ENCODE data around the gene ODAD3. TPM values are rescaled to one million over a fixed set of nuclear protein-coding genes. Genes with fewer than 3 reads are reported as not detected.
"Not testable (repeated sequence)": the region's sequence is repeated elsewhere in the genome, so short reads cannot be mapped to it uniquely, and the experiment has no call there.

ODAD3 gene
- total and polyA plus RNA-seq, 5 donors: 1.0 to 1.2 (median 1.0) TPM

DNA sequence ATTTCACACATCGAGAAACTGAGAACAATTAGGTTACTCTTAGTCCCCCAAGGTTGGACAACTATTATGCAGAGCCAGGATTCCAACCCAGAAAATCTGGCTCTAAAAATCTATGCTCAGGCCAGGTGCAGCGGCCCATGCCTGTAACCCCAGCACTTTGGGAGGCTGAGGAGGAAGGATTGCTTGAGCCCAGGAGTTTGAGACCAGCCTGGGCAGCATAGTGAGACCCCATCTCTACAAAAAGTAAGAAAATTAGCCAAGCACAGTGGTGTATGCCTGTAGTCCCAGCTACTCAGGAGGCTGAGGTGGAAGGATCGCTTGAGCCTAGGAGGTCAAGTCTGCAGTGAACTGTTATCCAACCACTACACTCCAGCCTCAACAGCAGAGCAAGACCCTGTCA is 1.4 kb downstream of the ODAD3 start:
- H3K4me3 ChIP-seq (ENCODE audit: low read length); ATAC-seq; H3K4me1 ChIP-seq (ENCODE audit: control insufficient read depth, insufficient read depth, low read length); DNase-seq; H3K27me3 ChIP-seq (ENCODE audit: control insufficient read depth, insufficient read depth); H3K9me3 ChIP-seq (ENCODE audit: control insufficient read depth, low read length); H3K27ac ChIP-seq (ENCODE audit: low read length): not testable (repeated sequence)
- intact Hi-C loops (cut with DNase I): loop anchor here in 1 of 4 donors (10.0 kb wide), 1 partner anchor 49 kb away; the partner anchor contains the start of gene EPOR
- 98% methylated on average over 3 of the region's 3 CpGs for WGBS

DNA sequence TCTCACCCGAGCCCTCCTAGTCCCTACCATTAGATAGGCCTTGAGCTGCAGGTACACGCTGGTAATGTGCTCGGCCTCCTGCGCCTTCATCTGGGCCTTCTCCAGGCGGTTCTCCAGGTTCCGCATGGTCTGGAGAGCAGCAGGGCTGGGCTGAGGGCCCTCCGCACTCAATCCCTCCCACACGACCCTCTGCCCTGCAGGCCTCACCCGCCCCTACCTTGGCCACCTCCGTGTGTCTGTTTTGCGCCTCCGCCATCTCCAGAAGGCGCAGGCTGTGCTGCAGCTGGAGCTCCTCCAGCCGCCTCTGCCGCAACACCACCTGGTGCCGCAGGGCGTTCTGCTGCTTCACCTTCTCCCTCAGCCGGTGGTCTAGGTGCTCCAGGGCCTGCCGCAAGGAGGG is 8.3 kb downstream of the ODAD3 start:
- Histone ChIP-seq H3K4me1 (ENCODE audit: control insufficient read depth, insufficient read depth, low read length) (no peaks in the 10 kb centered on the region), H3K4me3 (ENCODE audit: low read length) (no peak overlapping the region), H3K9me3 (ENCODE audit: control insufficient read depth, low read length) (no peaks in the 10 kb centered on the region), H3K27ac (ENCODE audit: low read length) (no peak overlapping the region), H3K27me3 (ENCODE audit: control insufficient read depth, insufficient read depth) (no peaks in the 10 kb centered on the region)
- 90% methylated on average over 19 of the region's 19 CpGs for WGBS
- intact Hi-C loops (cut with DNase I): no loop called here
- peak in 1 of 3 donors; percentile 57 for DNase-seq
- no peak for ATAC-seq

DNA sequence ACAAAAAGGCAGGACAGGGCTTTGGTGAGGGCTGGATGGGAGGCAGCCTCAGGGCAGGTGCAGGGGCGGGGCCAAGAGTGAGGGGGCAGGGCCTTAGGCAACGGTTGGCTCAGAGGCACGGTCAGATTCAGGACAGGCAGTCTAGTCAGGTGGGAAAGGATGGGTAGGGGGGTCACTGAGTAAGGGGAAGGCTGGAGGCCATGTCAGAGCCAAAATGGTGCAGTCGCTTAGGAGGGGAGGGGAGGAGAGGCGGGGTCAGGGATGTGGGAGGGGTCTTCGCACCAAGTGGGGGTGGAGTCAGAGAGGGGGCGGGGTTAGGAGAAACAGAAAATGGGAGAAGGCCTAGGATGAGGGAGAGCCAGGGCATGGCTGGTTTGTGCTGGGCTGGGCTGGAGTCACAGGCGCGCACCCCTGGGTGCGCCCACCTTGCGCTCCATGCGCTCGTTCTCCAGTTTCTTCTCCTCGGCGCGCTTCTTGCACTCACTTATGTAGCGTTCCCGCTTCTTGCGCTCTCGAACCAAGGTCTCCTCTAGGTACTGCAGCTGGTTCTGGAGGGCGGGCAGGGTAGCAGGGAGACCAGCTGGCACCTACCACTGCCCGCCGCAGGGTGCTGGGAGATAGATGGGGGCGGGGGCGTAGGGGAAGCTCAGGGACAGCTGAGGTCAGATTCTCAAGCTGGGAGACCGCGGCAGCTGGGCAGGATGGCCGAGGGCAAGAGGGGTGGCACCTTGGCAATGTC is 9.0 kb downstream of the ODAD3 start:
- ATAC-seq: no peak
- Histone ChIP-seq H3K27ac (ENCODE audit: low read length) (no peak overlapping the region), H3K27me3 (ENCODE audit: control insufficient read depth, insufficient read depth) (no peaks in the 10 kb centered on the region), H3K4me1 (ENCODE audit: control insufficient read depth, insufficient read depth, low read length) (no peaks in the 10 kb centered on the region), H3K4me3 (ENCODE audit: low read length) (no peak overlapping the region), H3K9me3 (ENCODE audit: control insufficient read depth, low read length) (no peaks in the 10 kb centered on the region)
- intact Hi-C loops (cut with DNase I): no loop called here
- DNase-seq: peak in 2 of 3 donors; percentile 49 to 58
- WGBS: 91% methylated on average over 28 of the region's 28 CpGs

- intact Hi-C loops (cut with DNase I): no loop called here
- WGBS: 18% methylated on average over 22 of the region's 22 CpGs
- H3K27me3 ChIP-seq (ENCODE audit: control insufficient read depth, insufficient read depth): no peaks in the 10 kb centered on the region
Measured at GRCh38 chr19:11423791-11424181, 11.1 kb downstream of the ODAD3 start.

GRCh38 chr19:11423164-11423790 is 11.6 kb downstream of the ODAD3 start:
- no peak overlapping the region for H3K4me3 ChIP-seq (ENCODE audit: low read length)
- WGBS: 39% methylated on average over 27 of the region's 27 CpGs
- H3K27me3 ChIP-seq (ENCODE audit: control insufficient read depth, insufficient read depth): no peaks in the 10 kb centered on the region
- no peaks in the 10 kb centered on the region for H3K4me1 ChIP-seq (ENCODE audit: control insufficient read depth, insufficient read depth, low read length)
- no peak for ATAC-seq
- no peak overlapping the region for H3K27ac ChIP-seq (ENCODE audit: low read length)
- DNase-seq: peak in 2 of 3 donors; percentile 39 to 53
- H3K9me3 ChIP-seq (ENCODE audit: control insufficient read depth, low read length): no peaks in the 10 kb centered on the region
- intact Hi-C loops (cut with DNase I): no loop called here

More at GRCh38 chr19:11423791-11424181, 11.1 kb downstream of the ODAD3 start:
- H3K27ac ChIP-seq (ENCODE audit: low read length): no peak overlapping the region
- H3K9me3 ChIP-seq (ENCODE audit: control insufficient read depth, low read length): no peaks in the 10 kb centered on the region
- no peak for ATAC-seq
- no peak overlapping the region for H3K4me3 ChIP-seq (ENCODE audit: low read length)
- peak in 2 of 3 donors; percentile 45 to 53 for DNase-seq
- no peaks in the 10 kb centered on the region for H3K4me1 ChIP-seq (ENCODE audit: control insufficient read depth, insufficient read depth, low read length)

GRCh38 chr19:11422163-11423065 is 12.5 kb downstream of the ODAD3 start:
- ATAC-seq (peak; percentile 68 to 85), DNase-seq (peak; percentile 87 to 94 (median 94))
- intact Hi-C loops (cut with DNase I): no loop called here
- H3K9me3 ChIP-seq (ENCODE audit: control insufficient read depth, low read length): no peaks in the 10 kb centered on the region
- H3K4me3 ChIP-seq (ENCODE audit: low read length): peak overlapping the region; percentile 11
- no peaks in the 10 kb centered on the region for H3K4me1 ChIP-seq (ENCODE audit: control insufficient read depth, insufficient read depth, low read length)
- H3K27ac ChIP-seq (ENCODE audit: low read length): no peak overlapping the region
- no peaks in the 10 kb centered on the region for H3K27me3 ChIP-seq (ENCODE audit: control insufficient read depth, insufficient read depth)
- 7% methylated on average over 56 of the region's 56 CpGs for WGBS

DNA sequence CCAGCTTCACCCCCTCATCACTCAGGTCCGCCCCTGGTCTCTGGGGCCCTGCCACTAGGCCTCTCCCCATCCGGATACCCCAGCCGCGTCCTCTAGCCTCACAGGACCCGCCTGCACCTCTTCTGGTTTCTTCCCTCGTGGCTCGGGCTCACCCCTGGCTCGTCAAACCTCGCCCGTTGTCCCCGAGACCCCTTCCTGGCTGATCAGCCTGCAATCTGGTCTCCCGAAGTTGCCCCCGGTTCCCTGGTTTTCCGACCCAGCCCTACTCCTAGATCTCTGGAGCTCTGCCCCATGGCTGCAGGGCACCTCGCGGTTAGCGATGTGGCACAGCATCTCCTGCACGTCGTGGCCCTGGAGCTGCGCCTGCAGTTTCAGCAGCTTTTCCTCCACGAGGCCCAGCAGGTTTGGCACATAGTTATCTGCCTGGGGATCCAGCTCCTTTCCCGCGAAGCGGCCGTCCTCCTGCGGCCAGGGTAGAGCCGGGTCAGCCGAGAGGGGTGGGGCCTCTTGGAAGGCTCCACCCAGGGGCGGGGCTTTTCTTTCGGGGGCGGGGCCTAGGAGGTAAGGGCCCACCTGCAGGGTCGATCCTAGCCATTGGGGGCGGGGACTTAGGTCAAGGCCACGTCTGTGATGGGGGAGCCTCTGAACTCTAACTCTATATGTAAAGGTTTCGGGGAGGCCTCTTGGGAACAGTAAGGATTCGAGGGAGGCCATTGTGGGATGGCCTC is 13.4 kb downstream of the ODAD3 start:
- H3K27me3 ChIP-seq (ENCODE audit: control insufficient read depth, insufficient read depth): no peaks in the 10 kb centered on the region
- 14% methylated on average over 36 of the region's 36 CpGs for WGBS
- peak overlapping the region; percentile 25 for H3K27ac ChIP-seq (ENCODE audit: low read length)
- H3K9me3 ChIP-seq (ENCODE audit: control insufficient read depth, low read length): no peaks in the 10 kb centered on the region
- no peaks in the 10 kb centered on the region for H3K4me1 ChIP-seq (ENCODE audit: control insufficient read depth, insufficient read depth, low read length)
- H3K4me3 ChIP-seq (ENCODE audit: low read length): peak overlapping the region; percentile 41
- peak; percentile 49 to 72 for ATAC-seq
- peak; percentile 71 to 90 (median 88) for DNase-seq
- intact Hi-C loops (cut with DNase I): no loop called here

DNA sequence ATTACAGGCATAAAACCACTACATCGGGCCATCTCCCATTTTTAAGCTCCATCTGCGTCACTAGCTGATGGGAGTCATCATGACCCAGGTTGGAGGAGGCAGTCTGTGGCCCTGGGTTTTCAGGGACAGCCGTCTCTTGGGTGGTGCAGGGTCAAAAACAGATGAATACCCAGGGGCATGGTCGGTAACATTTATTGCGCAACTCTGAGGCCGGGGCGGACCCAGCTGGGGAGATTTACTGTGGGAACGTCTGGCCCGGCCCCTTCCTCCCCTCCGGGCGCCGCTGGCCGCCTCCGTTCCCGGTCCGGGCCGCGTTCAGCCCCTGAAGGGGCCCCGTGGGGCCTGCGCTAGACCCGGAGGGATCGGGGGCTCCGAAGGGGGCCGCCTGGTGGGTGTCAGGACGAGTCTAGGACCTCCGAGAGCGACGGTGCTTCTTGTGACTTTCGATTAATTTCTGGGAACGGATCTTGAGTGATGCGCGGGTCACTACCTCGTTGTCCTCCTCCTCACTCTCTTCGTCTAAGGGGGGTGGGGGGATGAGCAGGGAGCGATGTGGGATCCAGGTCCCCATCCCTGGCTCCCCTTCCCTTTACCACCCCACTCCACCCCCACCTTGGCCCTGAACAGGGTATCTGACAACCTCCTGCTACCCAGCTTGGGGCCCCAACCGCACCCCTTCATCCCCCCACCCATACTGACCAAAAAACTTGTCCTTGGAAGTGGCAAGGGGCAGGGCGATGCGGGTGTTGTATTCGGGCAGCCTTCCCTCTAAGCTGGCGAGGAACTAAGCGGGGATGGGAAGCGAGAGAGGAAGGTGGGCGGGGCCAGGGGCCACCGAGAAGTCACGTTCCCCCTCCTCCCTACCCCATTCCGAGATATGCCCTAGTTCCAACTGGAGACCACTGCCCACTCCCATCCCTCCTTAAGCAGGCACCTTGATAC is 14.2 kb downstream of the ODAD3 start:
- no peaks in the 10 kb centered on the region for H3K27me3 ChIP-seq (ENCODE audit: control insufficient read depth, insufficient read depth)
- DNase-seq (peak; percentile 80 to 93 (median 91)), ATAC-seq (peak; percentile 60 to 66)
- intact Hi-C loops (cut with DNase I): no loop called here
- 4% methylated on average over 46 of the region's 46 CpGs for WGBS
- no peaks in the 10 kb centered on the region for H3K9me3 ChIP-seq (ENCODE audit: control insufficient read depth, low read length)
- H3K27ac ChIP-seq (ENCODE audit: low read length): peak overlapping the region; percentile 43
- H3K4me1 ChIP-seq (ENCODE audit: control insufficient read depth, insufficient read depth, low read length): no peaks in the 10 kb centered on the region
- H3K4me3 ChIP-seq (ENCODE audit: low read length): peak overlapping the region; percentile 41

GRCh38 chr19:11418549-11419506 is 16.1 kb downstream of the ODAD3 start, which contains the start of gene RGL3:
TSS of gene RGL3 (minus strand) at chr19:11419314. CDS start at chr19:11419278, 36 bp downstream.
- H3K4me3 ChIP-seq (ENCODE audit: low read length): peak within 1 kb of the TSS; percentile 51
- ATAC-seq: peak; percentile 65 to 69
- peak; percentile 77 to 91 (median 90) for DNase-seq
- intact Hi-C loops (cut with DNase I): no loop called here
- peak within 1 kb of the TSS; percentile 28 for H3K27ac ChIP-seq (ENCODE audit: low read length)
- WGBS: 2% methylated on average over 72 of the region's 72 CpGs
- no peaks in the 10 kb centered on the region for H3K9me3 ChIP-seq (ENCODE audit: control insufficient read depth, low read length)
- H3K4me1 ChIP-seq (ENCODE audit: control insufficient read depth, insufficient read depth, low read length): no peaks in the 10 kb centered on the region
- H3K27me3 ChIP-seq (ENCODE audit: control insufficient read depth, insufficient read depth): no peaks in the 10 kb centered on the region

All from right cardiac atrium (tissue), 5 donors.